GM11168 (cell line): Measurements from ENCODE around the gene ARID1B.

Experiments used
- in situ Hi-C: fragments of 300-500 bp; cut with MboI; formaldehyde crosslinking; loops from one replicate; pipeline ENCODE4 v1.12.0; 2022; ENCODE audit warnings: low sequenced_read_pairs; ENCODE audit not compliant: unreplicated experiment

The ARID1B gene

GRCh38 chr6:156820089-156820798, 43.1 kb downstream of the ARID1B start:
- in situ Hi-C loops: loop anchor here (25.0 kb wide), 1 partner anchor 433 kb away; no protein-coding TSS in a partner anchor

- in situ Hi-C loops: loop anchor here (25.0 kb wide), 1 partner anchor 434 kb away; no protein-coding TSS in a partner anchor
Observed at GRCh38 chr6:156821707-156822106, 44.5 kb downstream of the ARID1B start.

GRCh38 chr6:156822747-156823206, 45.6 kb downstream of the ARID1B start:
- in situ Hi-C loops: loop anchor here (25.0 kb wide), 1 partner anchor 435 kb away; no protein-coding TSS in a partner anchor

GRCh38 chr6:156824142-156824541, 47.0 kb downstream of the ARID1B start:
- in situ Hi-C loops: loop anchor here (25.0 kb wide), 1 partner anchor 437 kb away; no protein-coding TSS in a partner anchor

GRCh38 chr6:156825475-156825874, 48.3 kb downstream of the ARID1B start:
- in situ Hi-C loops: no loop called here

GRCh38 chr6:156826290-156826955, 49.2 kb downstream of the ARID1B start:
- in situ Hi-C loops: no loop called here

- in situ Hi-C loops: no loop called here
Observed at GRCh38 chr6:156827382-156827781, 50.2 kb downstream of the ARID1B start.

GRCh38 chr6:156828280-156828703, 51.1 kb downstream of the ARID1B start:
- in situ Hi-C loops: no loop called here

GRCh38 chr6:156830126-156830525, 52.9 kb downstream of the ARID1B start:
- in situ Hi-C loops: no loop called here

- in situ Hi-C loops: no loop called here
Observed at GRCh38 chr6:156832231-156832647, 55.1 kb downstream of the ARID1B start.

- in situ Hi-C loops: no loop called here
Observed at GRCh38 chr6:156832669-156833068, 55.5 kb downstream of the ARID1B start.

GRCh38 chr6:156833755-156834154, 56.6 kb downstream of the ARID1B start:
- in situ Hi-C loops: no loop called here

- in situ Hi-C loops: no loop called here
Observed at GRCh38 chr6:156839129-156839528, 62.0 kb downstream of the ARID1B start.

GRCh38 chr6:156839591-156840001, 62.4 kb downstream of the ARID1B start:
- in situ Hi-C loops: no loop called here

- in situ Hi-C loops: no loop called here
Observed at GRCh38 chr6:156840136-156840535, 63.0 kb downstream of the ARID1B start.

- in situ Hi-C loops: no loop called here
Observed at GRCh38 chr6:156840606-156841005, 63.4 kb downstream of the ARID1B start.

- in situ Hi-C loops: no loop called here
Observed at GRCh38 chr6:156841508-156841907, 64.3 kb downstream of the ARID1B start.

GRCh38 chr6:156842598-156843250, 65.5 kb downstream of the ARID1B start:
- in situ Hi-C loops: no loop called here

GRCh38 chr6:156844089-156844488, 66.9 kb downstream of the ARID1B start:
- in situ Hi-C loops: no loop called here

- in situ Hi-C loops: no loop called here
Observed at GRCh38 chr6:156845454-156846155, 68.4 kb downstream of the ARID1B start.
